LNCaP clone FGC (cell line): Measurements from ENCODE around the gene ZSCAN5C.
"Not testable (repeated sequence)": the region's sequence is repeated elsewhere in the genome, so short reads cannot be mapped to it uniquely, and the experiment has no call there.

Source experiments
- DNase-seq: peaks from one replicate; pipeline ENCODE4 v3.0.0-alpha.2; 2011; ENCODE audit warnings: low read depth
- H3K4me3 ChIP-seq: 2 replicates; pipeline ENCODE4 v1.5.1; 2011; ENCODE audit warnings: mild to moderate bottlenecking, low read depth, low read length, control low read depth
- TF ChIP-seq, protein P1 (sequence below): IDR thresholded peaks from 2 replicates; pipeline ENCODE4 v1.5.1; 2012; ENCODE audit warnings: mild to moderate bottlenecking; ENCODE audit not compliant: control insufficient read depth, insufficient read depth; ENCODE audit errors: extremely low read depth

The ZSCAN5C gene

DNA sequence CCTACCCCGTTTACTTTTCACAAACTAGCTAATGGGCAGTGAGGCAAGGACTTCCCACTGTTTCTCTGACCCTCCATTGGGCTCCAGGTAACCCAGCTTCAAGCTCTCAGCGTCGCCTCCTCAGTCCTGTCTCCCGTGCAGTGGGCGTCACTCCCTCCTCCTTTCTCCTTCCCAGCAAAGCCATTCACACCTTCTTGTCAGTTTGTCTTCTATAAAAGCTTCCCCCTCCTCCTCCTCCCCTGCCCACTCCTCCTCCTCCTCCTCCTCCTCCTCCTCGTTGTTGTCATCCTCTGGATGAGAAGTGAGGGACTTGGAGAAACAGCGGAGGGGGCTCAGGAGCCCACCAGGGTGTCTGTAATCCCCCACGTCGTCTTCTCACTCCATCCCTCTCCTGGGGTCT is 28.0 kb upstream of the ZSCAN5C start:
- TF ChIP-seq, protein P1, sequence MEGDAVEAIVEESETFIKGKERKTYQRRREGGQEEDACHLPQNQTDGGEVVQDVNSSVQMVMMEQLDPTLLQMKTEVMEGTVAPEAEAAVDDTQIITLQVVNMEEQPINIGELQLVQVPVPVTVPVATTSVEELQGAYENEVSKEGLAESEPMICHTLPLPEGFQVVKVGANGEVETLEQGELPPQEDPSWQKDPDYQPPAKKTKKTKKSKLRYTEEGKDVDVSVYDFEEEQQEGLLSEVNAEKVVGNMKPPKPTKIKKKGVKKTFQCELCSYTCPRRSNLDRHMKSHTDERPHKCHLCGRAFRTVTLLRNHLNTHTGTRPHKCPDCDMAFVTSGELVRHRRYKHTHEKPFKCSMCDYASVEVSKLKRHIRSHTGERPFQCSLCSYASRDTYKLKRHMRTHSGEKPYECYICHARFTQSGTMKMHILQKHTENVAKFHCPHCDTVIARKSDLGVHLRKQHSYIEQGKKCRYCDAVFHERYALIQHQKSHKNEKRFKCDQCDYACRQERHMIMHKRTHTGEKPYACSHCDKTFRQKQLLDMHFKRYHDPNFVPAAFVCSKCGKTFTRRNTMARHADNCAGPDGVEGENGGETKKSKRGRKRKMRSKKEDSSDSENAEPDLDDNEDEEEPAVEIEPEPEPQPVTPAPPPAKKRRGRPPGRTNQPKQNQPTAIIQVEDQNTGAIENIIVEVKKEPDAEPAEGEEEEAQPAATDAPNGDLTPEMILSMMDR: no peak
- no peak for DNase-seq
- no peak overlapping the region for H3K4me3 ChIP-seq

DNA sequence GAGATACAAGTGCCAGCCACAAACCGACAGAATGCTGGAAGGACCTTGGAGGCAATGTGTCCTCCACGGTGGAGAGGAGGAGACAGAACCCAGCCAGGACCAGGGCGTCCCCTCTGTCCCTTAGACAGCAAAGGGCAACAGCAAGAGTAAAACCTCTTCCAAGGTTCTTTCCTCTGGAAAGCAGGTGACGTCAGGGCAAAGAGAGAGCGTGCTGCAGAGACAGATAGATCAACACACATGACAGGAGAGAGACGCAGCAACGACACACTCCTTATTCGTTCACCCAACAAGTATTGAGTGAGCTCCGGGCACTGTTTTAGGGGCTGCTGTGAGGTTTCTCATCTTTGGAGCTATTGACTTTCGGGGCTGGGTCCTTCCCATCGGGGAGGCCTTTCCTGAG is 27.5 kb upstream of the ZSCAN5C start:
- TF ChIP-seq, protein P1: no peak
- no peak overlapping the region for H3K4me3 ChIP-seq
- no peak for DNase-seq

DNA sequence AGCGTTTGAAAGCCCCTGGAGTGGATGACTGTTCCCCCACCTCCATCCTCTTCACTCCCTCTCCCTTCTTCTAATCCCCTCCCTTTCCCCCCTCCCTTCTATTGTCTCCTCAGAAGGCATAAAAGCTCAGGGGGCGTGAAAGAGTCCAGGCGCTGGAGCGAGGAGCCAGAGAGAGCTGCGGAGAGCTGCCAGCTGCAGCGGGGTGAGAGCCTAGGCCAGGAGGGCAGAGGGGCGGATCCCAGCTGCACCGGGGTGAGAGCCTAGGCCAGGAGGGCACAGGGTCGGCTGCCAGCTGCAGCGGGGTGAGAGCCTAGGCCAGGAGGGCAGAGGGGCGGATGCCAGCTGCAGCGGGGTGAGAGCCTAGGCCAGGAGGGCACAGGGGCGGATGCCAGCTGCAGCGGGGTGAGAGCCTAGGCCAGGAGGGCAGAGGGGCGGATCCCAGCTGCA is 26.2 kb upstream of the ZSCAN5C start, which contains the start of gene GALP:
Gene GALP (plus strand): TSS at position 148 of the 447 bp plus-strand sequence. CDS start 1,101 bp downstream, outside the sequence.
- not testable (repeated sequence) for H3K4me3 ChIP-seq, DNase-seq

DNA sequence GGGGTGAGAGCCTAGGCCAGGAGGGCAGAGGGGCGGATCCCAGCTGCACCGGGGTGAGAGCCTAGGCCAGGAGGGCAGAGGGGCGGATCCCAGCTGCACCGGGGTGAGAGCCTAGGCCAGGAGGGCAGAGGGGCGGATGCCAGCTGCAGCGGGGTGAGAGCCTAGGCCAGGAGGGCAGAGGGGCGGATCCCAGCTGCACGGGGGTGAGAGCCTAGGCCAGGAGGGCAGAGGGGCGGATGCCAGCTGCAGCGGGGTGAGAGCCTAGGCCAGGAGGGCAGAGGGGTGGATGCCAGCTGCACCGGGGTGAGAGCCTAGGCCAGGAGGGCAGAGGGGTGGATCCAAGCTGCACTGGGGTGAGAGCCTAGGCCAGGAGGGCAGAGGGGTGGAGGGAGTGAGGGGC is 25.8 kb upstream of the ZSCAN5C start:
- DNase-seq, H3K4me3 ChIP-seq: not testable (repeated sequence)

DNA sequence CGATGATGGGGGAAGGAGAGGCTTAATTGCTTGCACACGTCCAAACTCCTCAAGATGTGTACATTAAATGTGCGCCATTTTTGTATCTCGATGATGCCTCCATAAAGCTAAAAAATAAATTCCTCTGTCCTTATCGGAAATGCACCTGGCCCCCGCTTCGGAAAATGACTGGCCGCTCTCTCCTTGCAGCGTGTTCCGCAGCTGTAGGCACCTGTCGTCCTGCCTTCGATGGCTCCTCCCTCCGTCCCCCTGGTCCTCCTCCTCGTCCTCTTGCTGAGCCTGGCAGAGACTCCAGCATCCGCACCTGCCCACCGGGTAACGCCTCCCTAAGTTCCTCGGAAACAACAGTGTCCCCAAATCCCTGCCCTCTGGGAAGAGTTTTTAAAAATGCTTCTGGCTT is 25.2 kb upstream of the ZSCAN5C start:
- no peak overlapping the region for H3K4me3 ChIP-seq
- DNase-seq: no peak
- TF ChIP-seq, protein P1: no peak

DNA sequence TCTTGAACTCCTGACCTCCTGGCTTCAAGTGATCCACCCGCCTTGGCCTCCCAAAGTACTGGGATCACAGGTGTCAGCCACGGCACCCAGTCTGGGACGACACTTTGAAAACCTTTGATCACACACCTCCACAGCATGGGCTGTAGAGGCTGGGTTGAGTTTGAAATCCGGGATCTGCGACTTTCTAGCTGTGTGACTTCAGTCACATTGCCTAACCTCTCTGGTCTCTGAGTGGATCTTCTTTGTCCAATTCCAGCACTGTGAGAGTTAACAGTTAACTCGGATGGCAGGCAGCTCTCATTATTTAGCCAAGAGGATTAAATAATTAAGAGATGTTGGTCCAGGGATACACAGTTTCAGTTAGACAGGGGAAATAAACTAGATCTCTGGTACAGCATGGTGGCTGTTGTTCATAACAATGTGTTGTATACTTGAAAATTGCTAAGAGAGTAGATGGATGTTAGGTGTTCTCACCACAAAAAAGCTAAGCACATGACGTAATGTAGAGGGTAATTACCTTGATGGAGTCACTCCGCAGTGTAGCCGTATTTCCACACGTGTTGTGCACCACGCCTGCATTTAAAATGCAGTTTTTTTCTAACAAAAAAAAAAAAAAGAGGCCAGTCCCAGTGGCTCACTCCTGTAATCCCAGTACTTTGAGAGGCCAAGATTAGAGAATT is 24.4 kb upstream of the ZSCAN5C start:
- DNase-seq: no peak
- TF ChIP-seq, protein P1: no peak
- no peak overlapping the region for H3K4me3 ChIP-seq

DNA sequence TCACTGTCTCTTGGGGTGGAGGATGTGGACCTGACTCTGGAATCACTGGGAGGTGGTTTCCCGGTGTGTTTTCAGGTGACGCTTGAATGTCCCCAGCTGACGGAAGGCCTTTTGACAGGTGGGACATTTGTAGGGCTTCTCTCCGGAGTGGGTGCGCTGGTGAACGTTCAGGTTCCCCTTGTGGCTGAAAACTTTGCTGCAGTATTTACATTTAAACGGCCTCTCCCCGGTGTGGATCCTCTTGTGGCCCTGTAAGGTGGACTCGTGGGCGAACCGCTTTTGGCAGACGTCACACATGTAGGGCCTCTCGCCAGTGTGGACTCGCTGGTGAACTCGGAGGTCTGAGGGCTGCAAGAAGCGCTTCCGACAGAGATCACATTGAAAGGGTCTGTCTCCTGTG is 12.3 kb upstream of the ZSCAN5C start:
- DNase-seq: no peak
- TF ChIP-seq, protein P1: no peak
- no peak overlapping the region for H3K4me3 ChIP-seq

DNA sequence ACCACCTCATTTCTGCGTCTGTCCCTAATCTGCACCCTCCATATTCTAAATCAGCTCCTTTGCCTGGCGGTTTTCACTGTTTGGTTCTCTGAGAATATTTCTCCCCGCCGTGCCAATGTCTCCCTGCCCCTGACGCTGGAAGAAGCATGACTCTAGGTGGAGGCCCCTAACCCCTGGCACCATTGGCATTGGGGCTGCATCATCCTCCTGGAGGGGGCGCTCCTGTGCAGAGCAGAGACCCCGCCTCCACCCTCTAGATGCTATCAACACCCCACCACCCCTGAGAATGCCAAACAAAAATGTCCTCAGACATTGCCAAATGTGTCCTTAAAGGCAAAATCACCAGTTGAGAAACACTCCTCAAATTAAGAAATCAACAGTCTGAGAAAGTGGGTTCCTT is 11.0 kb upstream of the ZSCAN5C start:
- TF ChIP-seq, protein P1: no peak
- DNase-seq: no peak
- H3K4me3 ChIP-seq: no peak overlapping the region
